Progenitor cell of endocrine pancreas (in vitro differentiated cells): Measurements from ENCODE around the gene VN1R2. TPM values are rescaled to one million over a fixed set of nuclear protein-coding genes. Genes with fewer than 3 reads are reported as not detected.
"Not testable (repeated sequence)": the region's sequence is repeated elsewhere in the genome, so short reads cannot be mapped to it uniquely, and the experiment has no call there.

Source experiments
- DNase-seq: peaks from one replicate; pipeline ENCODE4 v3.0.0; 2021; ENCODE audit warnings: low spot score; ENCODE audit not compliant: unreplicated experiment
- H3K27ac Mint-ChIP-seq: 2 replicates; pipeline ENCODE4 v1.8.0; 2021; ENCODE audit warnings: mild to moderate bottlenecking, moderate library complexity, mixed read lengths
- H3K27me3 Mint-ChIP-seq: 2 replicates; pipeline ENCODE4 v1.8.0; 2021; ENCODE audit warnings: mixed read lengths
- H3K36me3 Mint-ChIP-seq: 2 replicates; pipeline ENCODE4 v1.8.0; 2022; ENCODE audit warnings: mixed read lengths; ENCODE audit not compliant: insufficient read depth
- H3K4me1 Mint-ChIP-seq: 2 replicates; pipeline ENCODE4 v1.8.0; 2021; ENCODE audit warnings: low read depth, mixed read lengths
- H3K4me3 Mint-ChIP-seq: 2 replicates; pipeline ENCODE4 v1.8.0; 2021; ENCODE audit warnings: low read depth, mild to moderate bottlenecking, moderate library complexity, mixed read lengths
- H3K9me3 Mint-ChIP-seq: 2 replicates; pipeline ENCODE4 v1.8.0; 2021; ENCODE audit warnings: low read depth, mixed read lengths
- total RNA-seq: library from RNA; stranded (reverse); gene quantifications from 2 replicates; pipeline ENCODE4 v1.2.1, GENCODE V29; 2021
- TF ChIP-seq, protein P1 (sequence below): fragments of 200-600 bp; sonication (generic); IDR thresholded peaks from one replicate; pipeline ENCODE4 v1.5.0; 2021; ENCODE audit warnings: antibody characterized with exemption, mild to moderate bottlenecking; ENCODE audit not compliant: unreplicated experiment

VN1R2 gene
- total RNA-seq, 1 donor from 2014 or later = not detected

DNA sequence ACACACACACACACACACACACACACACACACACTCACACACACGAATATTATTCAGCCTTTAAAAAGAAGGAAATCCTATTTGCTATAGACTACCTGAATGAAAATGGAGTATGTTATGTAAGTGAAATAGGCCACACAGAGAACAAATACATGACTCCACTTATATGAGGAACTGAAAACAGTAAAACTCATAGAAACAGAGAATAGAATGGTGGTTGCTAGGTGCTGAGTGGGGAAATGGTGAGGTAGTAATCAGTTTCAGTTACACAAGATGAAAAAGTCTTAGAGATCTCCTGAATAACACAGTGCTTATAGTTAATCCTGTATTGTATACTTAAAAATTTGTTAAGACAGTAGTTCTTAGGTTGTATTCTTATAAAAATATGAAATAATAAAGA lies 11.6 kb upstream of the VN1R2 start:
- no peak for DNase-seq
- Mint-ChIP-seq H3K4me1 (no peaks in the 10 kb centered on the region), H3K4me3 (no peak overlapping the region), H3K27me3 (no peaks in the 10 kb centered on the region), H3K27ac (no peak overlapping the region), H3K36me3 (peaks cover 93% of the 10 kb centered on the region), H3K9me3 (peaks cover 73% of the 10 kb centered on the region)
- TF ChIP-seq, protein P1, sequence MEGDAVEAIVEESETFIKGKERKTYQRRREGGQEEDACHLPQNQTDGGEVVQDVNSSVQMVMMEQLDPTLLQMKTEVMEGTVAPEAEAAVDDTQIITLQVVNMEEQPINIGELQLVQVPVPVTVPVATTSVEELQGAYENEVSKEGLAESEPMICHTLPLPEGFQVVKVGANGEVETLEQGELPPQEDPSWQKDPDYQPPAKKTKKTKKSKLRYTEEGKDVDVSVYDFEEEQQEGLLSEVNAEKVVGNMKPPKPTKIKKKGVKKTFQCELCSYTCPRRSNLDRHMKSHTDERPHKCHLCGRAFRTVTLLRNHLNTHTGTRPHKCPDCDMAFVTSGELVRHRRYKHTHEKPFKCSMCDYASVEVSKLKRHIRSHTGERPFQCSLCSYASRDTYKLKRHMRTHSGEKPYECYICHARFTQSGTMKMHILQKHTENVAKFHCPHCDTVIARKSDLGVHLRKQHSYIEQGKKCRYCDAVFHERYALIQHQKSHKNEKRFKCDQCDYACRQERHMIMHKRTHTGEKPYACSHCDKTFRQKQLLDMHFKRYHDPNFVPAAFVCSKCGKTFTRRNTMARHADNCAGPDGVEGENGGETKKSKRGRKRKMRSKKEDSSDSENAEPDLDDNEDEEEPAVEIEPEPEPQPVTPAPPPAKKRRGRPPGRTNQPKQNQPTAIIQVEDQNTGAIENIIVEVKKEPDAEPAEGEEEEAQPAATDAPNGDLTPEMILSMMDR = no peak

DNA sequence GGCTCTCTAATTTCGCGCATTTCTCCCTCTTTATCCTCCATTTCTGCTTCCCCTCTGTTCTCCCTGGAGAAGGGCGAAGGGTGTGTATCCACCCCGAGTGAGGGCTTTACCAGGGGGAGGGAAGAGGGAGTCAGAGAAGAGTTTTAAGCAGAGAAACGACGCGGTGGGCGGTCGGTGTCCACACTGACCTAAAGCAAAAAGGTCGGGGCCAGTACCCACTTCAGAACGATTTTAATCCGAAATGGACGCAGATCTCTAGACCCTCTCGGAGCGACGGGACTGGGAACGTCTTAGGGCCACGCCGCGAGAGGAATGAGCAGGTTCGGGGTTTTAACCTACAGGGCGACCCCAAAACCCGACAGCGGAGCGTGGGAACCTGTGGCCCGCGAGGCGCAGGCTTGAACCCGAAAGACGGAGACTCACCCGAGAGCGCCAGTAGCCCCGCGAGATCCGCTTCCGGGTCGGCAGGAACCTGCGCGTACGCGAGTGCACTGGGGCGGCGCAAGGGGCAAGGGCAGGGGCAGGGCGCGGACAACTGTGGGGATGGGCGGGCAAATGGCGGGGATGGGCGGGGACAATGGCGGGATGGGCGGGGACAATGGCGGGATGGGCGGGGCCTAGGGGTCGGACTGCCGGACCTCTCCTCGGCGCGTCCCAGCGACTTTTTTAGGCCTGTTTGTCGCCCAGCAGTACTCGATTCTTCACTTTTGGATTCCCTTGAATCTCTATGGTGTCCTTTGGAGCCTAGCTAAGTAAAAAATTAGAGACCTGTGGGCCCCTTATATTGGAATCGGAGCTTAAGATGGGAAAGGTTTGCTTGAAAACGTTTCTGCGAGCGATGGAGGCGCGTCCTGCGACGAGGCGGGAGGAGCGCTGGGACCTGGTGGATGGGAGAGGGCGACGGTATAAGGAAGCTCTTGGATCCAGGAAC lies 3.4 kb upstream of the VN1R2 start, which contains the start of gene ZNF677:
Gene ZNF677 (minus strand): TSS at position 463 of the 931 bp plus-strand sequence. CDS start 3,323 bp downstream, outside the sequence.
- peaks cover 4% of the 10 kb centered on the region for H3K4me1 Mint-ChIP-seq
- DNase-seq = peak; percentile 77
- TF ChIP-seq, protein P1 = no peak
- peaks cover 2% of the 10 kb centered on the region for H3K27me3 Mint-ChIP-seq
- H3K4me3 Mint-ChIP-seq = peak within 1 kb of the TSS; percentile 95
- peaks cover 41% of the 10 kb centered on the region for H3K36me3 Mint-ChIP-seq
- peak within 1 kb of the TSS; percentile 96 for H3K27ac Mint-ChIP-seq
- peaks cover 46% of the 10 kb centered on the region for H3K9me3 Mint-ChIP-seq

DNA sequence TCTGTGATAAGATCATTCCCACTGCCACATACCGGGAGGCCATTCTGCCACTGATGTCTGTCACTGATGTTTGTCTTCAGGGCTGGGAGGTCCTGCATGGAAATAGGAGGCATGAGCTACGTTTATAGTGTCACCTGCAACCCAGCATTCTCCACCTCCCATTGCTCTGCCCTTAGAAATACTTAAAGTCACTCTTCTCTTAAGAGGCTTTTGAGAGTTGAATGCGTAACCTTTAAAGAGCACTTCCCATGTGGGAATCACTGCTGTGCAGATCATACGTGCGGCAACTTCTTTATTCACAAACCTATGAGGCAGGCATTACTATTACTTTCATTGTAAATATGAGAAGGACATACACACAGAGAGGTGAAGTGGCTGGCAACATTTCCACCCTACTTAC lies 9.5 kb downstream of the VN1R2 start, which contains the start of gene VN1R4:
Gene VN1R4 (minus strand): TSS at position 101 of the 400 bp plus-strand sequence. CDS start 58 bp downstream, at position 43.
- not testable (repeated sequence) for H3K4me1 Mint-ChIP-seq, DNase-seq, H3K27ac Mint-ChIP-seq, H3K27me3 Mint-ChIP-seq, H3K4me3 Mint-ChIP-seq, H3K36me3 Mint-ChIP-seq
- peaks cover 15% of the 10 kb centered on the region for H3K9me3 Mint-ChIP-seq

DNA sequence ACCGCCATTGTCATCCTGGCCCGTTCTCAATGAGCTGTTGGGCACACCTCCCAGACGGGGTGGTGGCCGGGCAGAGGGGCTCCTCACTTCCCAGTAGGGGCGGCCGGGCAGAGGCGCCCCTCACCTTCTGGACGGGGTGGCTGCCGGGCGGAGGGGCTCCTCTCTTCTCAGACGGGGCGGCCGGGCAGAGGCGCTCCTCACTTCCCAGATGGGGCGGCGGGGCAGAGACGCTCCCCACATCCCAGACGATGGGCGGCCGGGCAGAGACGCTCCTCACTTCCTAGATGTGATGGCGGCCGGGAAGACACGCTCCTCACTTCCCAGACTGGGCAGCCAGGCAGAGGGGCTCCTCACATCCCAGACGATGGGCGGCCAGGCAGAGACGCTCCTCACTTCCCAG lies 11.8 kb downstream of the VN1R2 start:
- DNase-seq, H3K4me1 Mint-ChIP-seq, H3K27ac Mint-ChIP-seq, H3K27me3 Mint-ChIP-seq, H3K36me3 Mint-ChIP-seq, H3K4me3 Mint-ChIP-seq: not testable (repeated sequence)
- H3K9me3 Mint-ChIP-seq = peaks cover 17% of the 10 kb centered on the region

DNA sequence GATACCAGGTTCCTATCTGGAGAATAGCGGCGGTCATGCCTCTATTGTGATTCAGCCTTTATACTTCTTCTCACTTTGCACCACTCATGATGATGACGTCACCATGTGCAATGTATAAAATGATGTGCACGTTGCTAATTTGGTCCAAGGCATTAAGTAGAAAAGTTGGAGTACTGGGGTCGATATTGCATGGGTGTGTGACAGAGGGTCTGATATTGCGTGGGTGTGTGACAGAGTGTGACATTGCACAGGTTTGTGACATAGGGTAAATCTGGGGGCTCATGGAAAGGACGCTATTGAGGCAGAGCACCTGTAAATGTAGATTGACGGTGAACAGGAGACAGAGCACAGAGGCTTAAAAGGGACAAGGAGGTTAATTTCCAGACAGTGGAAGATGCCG lies 14.0 kb downstream of the VN1R2 start:
- H3K9me3 Mint-ChIP-seq = peaks cover 17% of the 10 kb centered on the region
- no peak overlapping the region for H3K27ac Mint-ChIP-seq
- peaks cover 9% of the 10 kb centered on the region for H3K27me3 Mint-ChIP-seq
- H3K4me3 Mint-ChIP-seq = no peak overlapping the region
- H3K4me1 Mint-ChIP-seq = no peaks in the 10 kb centered on the region
- DNase-seq = no peak
- H3K36me3 Mint-ChIP-seq = no peaks in the 10 kb centered on the region
- TF ChIP-seq, protein P1 = no peak

DNA sequence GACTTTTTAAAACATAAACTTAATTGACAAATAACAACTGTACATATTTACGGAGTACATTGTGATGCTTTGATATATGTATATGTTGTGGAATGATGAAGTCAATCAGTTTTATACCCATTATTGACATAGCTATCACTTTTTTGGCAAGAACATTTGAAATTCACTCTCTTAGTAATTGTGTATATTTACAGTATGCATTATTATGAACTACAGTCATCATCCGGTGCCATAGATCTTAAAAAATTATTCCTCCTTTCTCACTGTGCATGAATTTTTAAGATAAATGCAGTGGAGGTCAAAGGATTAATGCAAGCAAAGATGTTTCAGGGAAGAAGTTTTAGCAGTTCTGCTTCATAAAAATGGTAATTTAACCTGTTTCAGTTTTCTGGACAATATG lies 17.4 kb downstream of the VN1R2 start:
- H3K36me3 Mint-ChIP-seq = no peaks in the 10 kb centered on the region
- H3K4me1 Mint-ChIP-seq = no peaks in the 10 kb centered on the region
- H3K27ac Mint-ChIP-seq = no peak overlapping the region
- H3K4me3 Mint-ChIP-seq = no peak overlapping the region
- DNase-seq = no peak
- TF ChIP-seq, protein P1 = no peak
- H3K9me3 Mint-ChIP-seq = peaks cover 13% of the 10 kb centered on the region
- peaks cover 15% of the 10 kb centered on the region for H3K27me3 Mint-ChIP-seq
